ENCODE results near the gene SRR. TPM values are rescaled to one million over a fixed set of nuclear protein-coding genes. Genes with fewer than 3 reads are reported as not detected.
"Not testable (repeated sequence)": the region's sequence is repeated elsewhere in the genome, so short reads cannot be mapped to it uniquely, and the experiment has no call there.

Gene SRR, protein sequence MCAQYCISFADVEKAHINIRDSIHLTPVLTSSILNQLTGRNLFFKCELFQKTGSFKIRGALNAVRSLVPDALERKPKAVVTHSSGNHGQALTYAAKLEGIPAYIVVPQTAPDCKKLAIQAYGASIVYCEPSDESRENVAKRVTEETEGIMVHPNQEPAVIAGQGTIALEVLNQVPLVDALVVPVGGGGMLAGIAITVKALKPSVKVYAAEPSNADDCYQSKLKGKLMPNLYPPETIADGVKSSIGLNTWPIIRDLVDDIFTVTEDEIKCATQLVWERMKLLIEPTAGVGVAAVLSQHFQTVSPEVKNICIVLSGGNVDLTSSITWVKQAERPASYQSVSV
- 10 to 100 TPM; 18.7 to 23.1 TPM for total RNA-seq

DNA sequence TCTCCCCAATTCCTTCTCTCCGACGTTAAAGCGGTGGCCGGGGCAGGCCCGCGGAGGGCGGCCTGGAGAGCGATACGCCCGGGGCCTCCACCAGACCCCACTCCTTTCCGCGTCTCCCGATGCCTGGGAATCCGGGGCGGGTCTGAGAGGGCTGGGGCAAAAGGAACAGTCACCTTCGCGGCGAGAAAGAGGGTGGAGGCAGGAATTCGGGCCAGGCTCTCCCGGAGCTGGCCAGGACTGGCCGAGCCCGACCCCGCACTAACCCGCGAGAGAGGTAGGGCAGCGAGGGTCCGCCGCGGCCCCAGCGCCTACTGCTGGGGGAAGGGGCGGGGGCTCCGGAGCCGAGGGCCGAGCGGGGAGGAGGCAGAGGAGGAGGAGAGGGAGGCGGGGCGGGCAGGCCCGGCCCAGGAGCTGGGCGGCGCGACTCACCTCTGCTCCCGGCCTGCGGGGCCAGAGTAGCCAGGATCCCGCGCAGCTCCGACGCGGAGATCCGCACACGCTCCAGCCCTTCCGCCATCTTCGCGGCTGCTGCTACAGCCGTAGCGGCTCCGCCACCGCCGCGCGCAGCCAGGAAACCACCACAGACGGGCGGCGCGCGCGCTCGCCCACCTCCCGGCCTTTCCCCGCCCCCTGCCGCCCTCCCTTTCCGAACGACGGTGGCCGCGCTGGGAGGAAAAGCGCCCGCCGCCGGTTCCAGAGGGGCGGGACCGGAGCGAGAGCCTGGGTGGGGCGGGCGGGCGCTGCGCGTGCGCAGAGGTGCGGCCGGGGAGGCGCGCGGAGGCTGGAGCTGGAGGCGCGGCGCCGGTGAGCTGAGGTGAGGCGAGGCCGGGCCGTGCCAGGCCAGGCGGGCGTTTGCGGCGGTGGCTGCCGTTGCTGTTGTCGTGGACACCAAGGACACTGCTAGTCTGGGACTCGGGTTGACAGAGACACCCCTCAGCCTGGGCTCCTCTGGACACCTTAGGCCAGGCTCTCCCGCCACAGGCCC is at the start of gene SRR, which contains the start of gene SMG6:
Gene SRR, plus strand, starts transcription at position 747 of the 985 bp plus-strand sequence. CDS start 11,611 bp downstream, outside the sequence.
Gene SMG6, minus strand, starts transcription at position 582 of the 985 bp plus-strand sequence. Its CDS starts 65 bp downstream, at position 517.
- H3K36me3 Mint-ChIP-seq (ENCODE audit: low read depth): peaks cover 40% of the 10 kb centered on the region
- DNase-seq (peak; percentile 96), ATAC-seq (peak; percentile 90)
- POLR2A ChIA-PET: interaction anchor here (0.6 to 1.8 kb wide), 6 partner anchors 10 to 248 kb away, joined by 3 to 5 read pairs (median 3); no protein-coding TSS in a partner anchor
- H3K27me3 Mint-ChIP-seq (ENCODE audit: low read depth): no peaks in the 10 kb centered on the region
- H3K9me3 Mint-ChIP-seq (ENCODE audit: insufficient read depth): no peaks in the 10 kb centered on the region
- H3K4me3 Mint-ChIP-seq: peak within 1 kb of the TSS; percentile 95
- CTCF ChIA-PET: interaction anchor here (0.6 to 3.3 kb wide), 14 partner anchors 11 to 250 kb away, joined by 3 to 13 read pairs (median 4); partner anchors contain the start of genes HIC1 and TSR1
- H3K27ac Mint-ChIP-seq: peak within 1 kb of the TSS; percentile 83
- peaks cover 56% of the 10 kb centered on the region for H3K4me1 Mint-ChIP-seq (ENCODE audit: low read depth)

DNA sequence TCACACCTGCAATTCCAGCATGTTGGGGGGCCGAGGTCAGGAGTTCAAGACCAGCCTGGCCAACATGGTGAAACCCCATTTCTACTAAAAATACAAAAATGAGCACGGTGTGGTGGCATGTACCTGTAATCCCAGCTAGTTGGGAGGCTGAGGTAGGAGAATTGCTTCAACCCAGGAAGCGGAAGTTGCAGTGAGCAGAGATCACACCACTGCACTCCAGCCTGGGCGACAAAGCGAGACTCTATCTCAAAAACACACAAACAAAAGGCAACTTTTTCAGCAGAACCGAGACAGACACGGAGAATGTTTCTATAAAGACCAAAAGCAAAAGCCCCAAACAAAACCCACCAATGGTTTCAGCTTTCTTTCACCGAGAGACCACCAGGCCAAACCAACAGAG is 44.9 kb upstream of the SRR start:
- ATAC-seq; H3K9me3 Mint-ChIP-seq (ENCODE audit: insufficient read depth); H3K27me3 Mint-ChIP-seq (ENCODE audit: low read depth): not testable (repeated sequence)
- DNase-seq: peak; percentile 39
- Mint-ChIP-seq H3K4me1 (ENCODE audit: low read depth) (peaks cover 81% of the 10 kb centered on the region), H3K27ac (peak overlapping the region; percentile 92), H3K4me3 (peak overlapping the region; percentile 74), H3K36me3 (ENCODE audit: low read depth) (peaks cover 72% of the 10 kb centered on the region)
- CTCF ChIA-PET: interaction anchor here (0.7 to 12.2 kb wide), 6 partner anchors 8 to 1932 kb away, joined by 3 to 145 read pairs (median 12); partner anchors contain the start of gene HIC1
- POLR2A ChIA-PET: interaction anchor here (0.6 to 3.6 kb wide), 7 partner anchors 8 to 203 kb away, joined by 3 to 25 read pairs (median 4); partner anchors contain the start of gene HIC1

DNA sequence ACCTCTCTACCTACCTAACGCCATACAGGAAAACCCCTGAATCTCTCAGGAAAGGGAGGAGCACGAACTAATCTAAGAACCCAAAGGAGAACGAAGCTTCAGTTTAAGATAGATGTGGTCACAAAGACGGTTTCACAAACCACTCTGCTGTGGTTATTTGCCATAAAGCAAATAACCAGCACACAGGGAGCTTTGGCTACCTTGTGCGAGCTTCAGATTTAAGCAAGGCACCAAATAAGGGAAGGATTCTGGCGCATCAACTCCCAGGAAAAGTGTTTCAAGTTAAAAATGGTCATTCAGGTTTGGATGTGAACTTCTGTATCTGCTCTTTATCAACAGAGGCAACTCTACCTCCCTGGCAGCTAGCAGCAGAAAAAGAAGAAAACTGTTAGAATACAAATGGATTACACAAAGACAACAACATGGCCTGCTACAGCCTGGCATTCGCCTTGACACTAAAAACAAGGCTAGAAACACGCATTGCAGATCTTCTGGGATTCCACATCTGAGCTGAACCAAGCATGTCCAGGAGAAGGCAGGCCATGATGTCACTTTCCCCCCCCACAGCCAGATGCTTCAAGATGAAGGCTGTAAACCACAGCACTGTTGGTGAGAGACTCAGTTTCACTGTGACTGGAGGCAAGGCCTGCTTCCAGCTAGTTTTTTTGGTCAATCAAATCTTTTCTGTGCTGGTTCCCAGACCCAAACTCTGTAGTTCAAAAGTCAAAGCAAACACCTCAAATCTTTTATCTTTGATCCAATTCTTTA is 43.8 kb upstream of the SRR start:
- CTCF ChIA-PET: interaction anchor here (0.7 to 12.2 kb wide), 14 partner anchors 9 to 205 kb away, joined by 3 to 145 read pairs (median 5); partner anchors contain the start of genes HIC1 and TSR1

DNA sequence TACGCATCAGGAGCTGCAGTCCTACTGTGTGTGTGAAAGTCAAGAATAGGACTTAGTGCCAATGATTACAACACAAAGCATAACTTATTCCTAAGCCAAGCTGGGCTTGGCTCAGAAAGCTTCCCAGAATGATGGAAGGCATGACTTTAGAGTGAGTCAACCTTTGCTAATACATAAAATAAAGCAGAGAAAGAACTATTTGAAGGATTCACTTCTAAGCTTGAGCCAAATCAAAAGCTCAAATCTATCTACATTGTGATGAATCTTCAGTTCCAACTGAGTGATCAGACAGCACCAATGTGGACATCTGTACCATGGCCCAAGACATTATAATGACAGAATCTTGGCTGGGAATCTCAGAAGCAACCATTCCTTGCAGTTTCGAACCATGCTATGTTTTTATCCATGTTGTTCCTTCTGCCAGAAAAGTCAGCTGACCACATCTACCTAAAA is 41.6 kb upstream of the SRR start:
- H3K27me3 Mint-ChIP-seq (ENCODE audit: low read depth): no peaks in the 10 kb centered on the region
- H3K9me3 Mint-ChIP-seq (ENCODE audit: insufficient read depth): no peaks in the 10 kb centered on the region
- POLR2A ChIA-PET: interaction anchor here (6.9 kb wide), 1 partner anchor 9 kb away, joined by 97 read pairs; no protein-coding TSS in a partner anchor
- ATAC-seq: no peak
- peaks cover 94% of the 10 kb centered on the region for H3K4me1 Mint-ChIP-seq (ENCODE audit: low read depth)
- CTCF ChIA-PET: interaction anchor here (1.3 to 12.2 kb wide), 6 partner anchors 8 to 206 kb away, joined by 3 to 145 read pairs (median 40); partner anchors contain the start of gene HIC1
- DNase-seq: no peak
- H3K4me3 Mint-ChIP-seq: peak overlapping the region; percentile 10
- H3K27ac Mint-ChIP-seq: peak overlapping the region; percentile 84
- peaks cover 75% of the 10 kb centered on the region for H3K36me3 Mint-ChIP-seq (ENCODE audit: low read depth)

More for the DNA sequence above, 43.8 kb upstream of the SRR start:
- Mint-ChIP-seq H3K4me3 (peak overlapping the region; percentile 74), H3K9me3 (ENCODE audit: insufficient read depth) (no peaks in the 10 kb centered on the region), H3K27ac (peak overlapping the region; percentile 92), H3K4me1 (ENCODE audit: low read depth) (peaks cover 81% of the 10 kb centered on the region), H3K36me3 (ENCODE audit: low read depth) (peaks cover 72% of the 10 kb centered on the region), H3K27me3 (ENCODE audit: low read depth) (no peaks in the 10 kb centered on the region)
- ATAC-seq: peak; percentile 77
- DNase-seq: peak; percentile 88
- POLR2A ChIA-PET: interaction anchor here (0.7 to 3.1 kb wide), 10 partner anchors 9 to 208 kb away, joined by 3 to 16 read pairs (median 4); partner anchors contain the start of gene HIC1

DNA sequence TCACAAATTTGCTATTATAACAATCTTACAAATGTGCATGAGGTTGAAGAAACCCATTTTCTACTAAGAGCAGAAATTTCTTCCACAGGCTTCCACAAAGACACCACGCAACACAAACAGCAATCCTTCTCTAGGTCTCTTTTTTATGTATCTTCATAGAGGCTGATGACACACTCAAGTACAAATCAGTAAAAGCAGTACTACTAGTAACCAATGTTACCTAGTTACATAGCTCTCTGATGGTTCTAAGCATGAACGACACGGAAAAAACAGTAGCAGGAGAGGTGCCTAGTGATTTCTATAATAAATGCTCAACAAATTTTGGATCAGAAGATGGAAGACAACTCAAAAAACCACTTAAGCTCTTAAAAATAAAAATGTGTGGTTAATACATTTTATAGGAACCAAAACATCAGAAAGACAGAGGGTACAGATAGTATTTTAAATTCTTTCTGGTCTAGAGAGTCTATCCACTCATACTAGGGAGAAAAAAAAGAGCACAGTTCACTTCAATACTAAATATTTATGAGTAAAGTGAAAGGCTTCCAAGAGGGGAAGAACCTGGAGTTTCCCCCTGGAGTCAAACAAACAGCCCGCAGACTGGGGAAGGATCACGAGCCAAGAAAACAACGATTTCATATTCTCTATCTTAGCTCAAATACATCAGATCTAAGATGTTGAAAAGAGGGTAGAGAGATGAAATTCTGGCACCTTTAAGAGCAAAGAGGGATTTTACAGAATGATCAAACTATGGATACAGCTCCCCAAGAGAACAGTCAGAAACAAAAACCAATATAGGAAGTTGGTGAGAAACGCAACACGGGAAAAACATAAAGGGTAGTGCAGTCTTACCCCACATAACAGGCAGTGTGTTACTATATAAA is 40.3 kb upstream of the SRR start:
- Mint-ChIP-seq H3K36me3 (ENCODE audit: low read depth) (peaks cover 73% of the 10 kb centered on the region), H3K4me3 (peak overlapping the region; percentile 74), H3K27me3 (ENCODE audit: low read depth) (no peaks in the 10 kb centered on the region), H3K9me3 (ENCODE audit: insufficient read depth) (no peaks in the 10 kb centered on the region), H3K4me1 (ENCODE audit: low read depth) (peaks cover 93% of the 10 kb centered on the region), H3K27ac (peak overlapping the region; percentile 99)
- ChIA-PET POLR2A (interaction anchor here (0.8 to 6.9 kb wide), 7 partner anchors 10 to 210 kb away, joined by 3 to 97 read pairs (median 6); partner anchors contain the start of genes HIC1 and TSR1), CTCF (interaction anchor here (0.8 to 12.2 kb wide), 7 partner anchors 9 to 207 kb away, joined by 3 to 145 read pairs (median 21); partner anchors contain the start of gene HIC1)
- DNase-seq: no peak
- no peak for ATAC-seq

DNA sequence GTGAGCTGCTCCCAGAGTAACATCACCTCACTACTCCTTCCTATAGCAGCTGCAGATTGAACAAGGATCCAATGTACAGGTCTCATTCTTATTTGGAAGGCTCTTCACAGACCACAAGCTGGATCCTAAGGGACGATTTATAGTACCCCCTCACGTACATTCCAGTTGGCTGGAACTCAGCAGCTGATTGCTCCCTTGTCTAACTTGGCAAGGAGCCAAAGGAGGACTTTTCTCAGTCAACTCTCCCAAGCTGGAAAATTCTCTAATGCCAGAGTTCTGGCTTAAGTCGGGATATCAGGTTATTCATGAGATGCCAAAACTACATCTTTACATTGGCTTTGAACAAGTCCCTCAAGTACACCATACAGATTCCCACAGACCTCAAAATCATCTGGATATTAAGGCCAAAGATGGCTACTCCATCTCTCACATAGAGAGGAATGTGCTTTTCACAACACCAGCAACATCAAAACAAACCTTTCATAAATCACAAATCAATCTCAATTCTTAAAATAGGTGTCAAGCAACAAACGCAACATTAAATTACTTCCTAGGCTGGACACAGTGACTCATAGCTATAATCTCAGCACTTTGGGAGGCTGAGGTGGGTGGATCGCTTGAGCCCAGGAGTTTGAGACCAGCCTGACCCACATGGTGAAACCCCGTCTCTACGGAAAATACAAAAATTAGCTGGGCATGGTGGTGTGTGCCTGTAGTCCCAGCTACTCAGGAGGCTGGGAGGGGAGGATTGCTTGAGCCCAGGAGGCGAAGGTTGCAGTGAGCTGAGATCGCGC is 39.5 kb upstream of the SRR start:
- Mint-ChIP-seq H3K27me3 (ENCODE audit: low read depth) (no peaks in the 10 kb centered on the region), H3K36me3 (ENCODE audit: low read depth) (peaks cover 66% of the 10 kb centered on the region), H3K4me1 (ENCODE audit: low read depth) (peaks cover 86% of the 10 kb centered on the region), H3K4me3 (peak overlapping the region; percentile 74), H3K9me3 (ENCODE audit: insufficient read depth) (no peaks in the 10 kb centered on the region), H3K27ac (peak overlapping the region; percentile 99)
- CTCF ChIA-PET: interaction anchor here (0.6 to 12.2 kb wide), 8 partner anchors 10 to 227 kb away, joined by 3 to 145 read pairs (median 19); partner anchors contain the start of gene HIC1
- POLR2A ChIA-PET: interaction anchor here (0.8 to 6.9 kb wide), 8 partner anchors 11 to 211 kb away, joined by 3 to 97 read pairs (median 6); partner anchors contain the start of genes HIC1 and TSR1
- no peak for DNase-seq
- ATAC-seq: no peak

DNA sequence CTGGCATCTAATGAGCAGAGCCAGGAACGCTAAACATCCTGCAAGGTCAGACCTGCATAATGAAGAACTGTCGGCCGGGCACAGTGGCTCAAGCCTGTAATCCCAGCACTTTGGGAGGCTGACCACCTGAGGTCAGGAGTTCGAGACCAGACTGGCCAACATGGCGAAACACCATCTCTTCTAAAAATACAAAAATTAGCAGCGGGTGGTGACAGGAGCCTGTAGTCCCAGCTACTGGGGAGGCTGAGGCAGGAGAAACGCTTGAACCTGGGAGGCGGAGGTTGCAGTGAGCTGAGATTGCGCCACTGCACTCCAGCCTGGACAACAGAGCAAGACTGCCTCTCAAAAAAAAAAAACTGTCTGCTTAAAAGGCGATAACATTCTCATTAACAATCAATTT is 38.6 kb upstream of the SRR start:
- peak overlapping the region; percentile 74 for H3K4me3 Mint-ChIP-seq
- not testable (repeated sequence) for ATAC-seq; DNase-seq; H3K27me3 Mint-ChIP-seq (ENCODE audit: low read depth); H3K9me3 Mint-ChIP-seq (ENCODE audit: insufficient read depth)
- POLR2A ChIA-PET: interaction anchor here (0.6 to 6.9 kb wide), 7 partner anchors 12 to 356 kb away, joined by 3 to 97 read pairs (median 4); partner anchors contain the start of gene HIC1
- peaks cover 70% of the 10 kb centered on the region for H3K36me3 Mint-ChIP-seq (ENCODE audit: low read depth)
- CTCF ChIA-PET: interaction anchor here (0.6 to 12.2 kb wide), 8 partner anchors 11 to 603 kb away, joined by 3 to 145 read pairs (median 19); partner anchors contain the start of gene HIC1
- peaks cover 87% of the 10 kb centered on the region for H3K4me1 Mint-ChIP-seq (ENCODE audit: low read depth)
- peak overlapping the region; percentile 99 for H3K27ac Mint-ChIP-seq

DNA sequence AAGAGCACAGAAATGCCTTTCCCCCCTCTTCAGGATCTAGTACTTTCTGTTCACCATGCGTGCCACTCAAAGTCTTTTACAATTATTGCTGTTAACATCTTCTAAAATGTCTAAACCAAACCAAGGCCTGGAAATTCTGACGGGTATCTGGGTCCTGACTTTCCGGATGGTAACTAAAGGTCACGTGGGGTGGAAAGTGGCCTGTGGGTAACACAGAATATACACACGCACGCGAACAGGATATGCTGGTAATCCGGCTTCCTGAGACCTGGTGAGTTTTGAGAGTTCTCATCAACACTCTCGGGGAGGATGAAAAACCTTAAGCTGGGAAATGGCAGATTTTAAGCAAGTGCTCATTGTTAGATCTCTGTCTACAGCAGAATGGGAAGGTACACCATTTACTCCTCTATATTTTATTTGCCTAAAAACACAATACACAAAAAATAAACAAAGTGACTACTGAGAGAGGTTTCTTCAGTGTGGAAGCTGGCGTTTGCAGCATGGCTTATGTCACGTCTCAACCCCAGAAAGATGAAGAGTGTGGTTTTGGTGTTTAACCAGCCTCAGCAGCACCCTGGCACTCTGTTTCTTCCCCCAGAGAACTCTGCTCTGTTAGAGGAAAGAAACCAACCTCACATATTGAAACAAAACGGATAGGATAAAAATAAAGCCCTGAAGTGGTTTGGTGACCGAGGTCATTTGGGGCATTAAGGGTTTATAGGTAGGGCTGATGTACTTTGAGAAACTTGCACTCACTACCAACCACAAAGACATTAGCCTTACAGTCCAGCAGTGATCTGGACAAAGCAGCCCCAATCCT is 37.5 kb upstream of the SRR start:
- DNase-seq (peak; percentile 96), ATAC-seq (peak; percentile 82)
- Mint-ChIP-seq H3K27me3 (ENCODE audit: low read depth) (no peaks in the 10 kb centered on the region), H3K36me3 (ENCODE audit: low read depth) (peaks cover 68% of the 10 kb centered on the region), H3K9me3 (ENCODE audit: insufficient read depth) (no peaks in the 10 kb centered on the region), H3K4me1 (ENCODE audit: low read depth) (peaks cover 88% of the 10 kb centered on the region), H3K4me3 (peak overlapping the region; percentile 74), H3K27ac (peak overlapping the region; percentile 99)
- POLR2A ChIA-PET: interaction anchor here (1.0 to 6.9 kb wide), 13 partner anchors 9 to 212 kb away, joined by 3 to 97 read pairs (median 4); partner anchors contain the start of genes HIC1, SMG6 and SRR
- CTCF ChIA-PET: interaction anchor here (1.2 to 12.2 kb wide), 9 partner anchors 8 to 210 kb away, joined by 3 to 145 read pairs (median 17); partner anchors contain the start of gene HIC1

Measured in activated CD8-positive, alpha-beta T cell treated with anti-CD3 and anti-CD28 coated beads, Interleukin-2, amount 10 ng/mL, durations not matched to agents 7 days and 5 days (primary cell).